CD4-positive, alpha-beta T cell treated with Interleukin-21 for 1 hour (primary cell): ENCODE results near the gene MAP1B.

Experiments
- DNase-seq: peaks from one replicate; pipeline ENCODE4 v3.0.0-alpha.2; 2020

The MAP1B gene

DNA sequence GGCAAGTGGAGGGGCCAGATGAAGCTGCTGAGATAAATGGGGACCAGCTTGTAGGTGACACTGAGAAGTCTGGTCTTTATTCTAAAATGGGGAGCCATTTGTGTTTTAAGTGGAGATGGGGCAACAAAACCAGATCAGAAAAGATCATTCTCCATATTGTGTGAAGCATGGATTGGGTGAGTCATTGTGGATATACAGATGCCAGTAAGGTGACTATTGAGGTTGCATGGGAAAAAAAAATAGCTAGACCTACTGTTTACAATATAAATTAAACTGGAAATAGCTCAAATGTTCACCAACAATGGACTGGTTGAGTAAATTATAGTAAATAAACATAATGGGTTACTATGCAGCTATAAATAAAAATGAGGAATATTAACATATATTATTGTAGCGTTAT lies 5.4 kb upstream of the MAP1B start:
- no peak for DNase-seq

DNA sequence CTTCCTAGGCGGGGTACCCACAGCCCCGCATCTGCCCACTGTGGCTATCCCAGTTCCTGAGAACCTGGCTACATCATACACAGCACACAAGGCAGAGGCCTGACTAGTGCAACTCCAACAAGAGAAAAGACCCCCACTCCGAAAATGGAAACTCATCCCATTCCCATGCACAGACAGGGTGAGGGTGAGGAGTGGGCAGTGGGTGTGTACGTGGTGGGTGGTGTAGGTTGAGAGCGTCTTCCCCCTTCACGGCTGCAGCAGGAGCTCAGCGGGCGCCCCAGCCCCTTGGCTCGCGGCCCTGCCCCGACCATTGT lies 501 bp upstream of the MAP1B start:
- no peak for DNase-seq

DNA sequence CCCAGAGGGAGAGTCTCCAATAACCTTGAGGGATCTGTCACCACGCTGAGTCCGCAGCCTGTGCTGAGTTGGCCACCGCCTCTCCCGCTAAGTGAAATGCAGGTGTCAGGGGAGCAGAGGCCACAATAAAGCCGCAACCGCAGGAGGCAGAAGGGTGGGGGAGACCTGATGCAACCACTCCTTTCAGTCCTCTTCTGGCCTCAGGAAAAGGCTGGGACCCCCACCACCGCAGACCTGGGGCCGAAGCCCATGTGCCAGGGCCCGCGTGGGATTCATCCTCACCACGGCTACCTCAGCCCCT lies 576 bp downstream of the MAP1B start:
- no peak for DNase-seq

DNA sequence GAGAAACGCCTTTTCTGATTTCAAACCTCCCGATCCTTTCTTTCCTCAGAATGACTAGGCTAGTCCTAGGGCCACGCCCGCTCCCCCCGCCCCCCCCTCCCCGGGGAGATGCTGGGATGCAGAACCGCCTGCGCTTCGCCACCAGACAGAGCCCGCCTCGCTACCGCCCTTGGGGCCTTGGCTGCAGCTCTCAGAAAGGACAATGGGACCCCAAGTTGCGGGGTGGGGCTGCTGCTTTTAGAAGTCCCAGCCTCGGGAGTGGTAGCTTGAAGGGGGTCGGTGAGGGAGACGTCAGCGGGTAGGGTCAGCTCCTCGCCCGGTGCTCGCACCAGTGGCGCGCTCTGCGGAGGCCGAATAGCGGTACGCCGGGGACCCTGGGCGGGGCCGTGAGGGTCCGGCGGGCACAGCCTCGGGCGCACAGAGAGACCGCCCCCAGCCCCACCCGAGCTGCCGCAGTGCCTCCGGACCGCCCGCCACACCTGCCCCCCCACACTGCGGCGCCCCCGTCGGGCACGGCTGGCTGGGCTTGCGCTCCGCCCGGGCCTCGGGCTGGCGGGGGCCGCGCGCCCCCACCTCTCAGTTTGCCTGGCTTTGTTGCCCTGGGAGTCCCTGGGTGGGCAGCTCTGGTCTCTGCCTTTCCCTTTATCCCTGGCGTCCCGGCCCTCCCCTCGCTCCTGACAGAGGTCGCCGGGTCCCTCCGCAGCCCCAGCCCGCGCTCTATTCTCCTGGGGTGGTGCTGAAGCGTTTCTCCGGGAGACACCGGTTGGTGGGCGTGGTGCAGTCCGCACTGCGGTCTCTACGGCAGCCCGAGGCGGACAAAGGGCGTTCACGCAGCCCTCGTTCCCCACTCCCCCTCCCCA lies 1.2 kb downstream of the MAP1B start:
- no peak for DNase-seq

DNA sequence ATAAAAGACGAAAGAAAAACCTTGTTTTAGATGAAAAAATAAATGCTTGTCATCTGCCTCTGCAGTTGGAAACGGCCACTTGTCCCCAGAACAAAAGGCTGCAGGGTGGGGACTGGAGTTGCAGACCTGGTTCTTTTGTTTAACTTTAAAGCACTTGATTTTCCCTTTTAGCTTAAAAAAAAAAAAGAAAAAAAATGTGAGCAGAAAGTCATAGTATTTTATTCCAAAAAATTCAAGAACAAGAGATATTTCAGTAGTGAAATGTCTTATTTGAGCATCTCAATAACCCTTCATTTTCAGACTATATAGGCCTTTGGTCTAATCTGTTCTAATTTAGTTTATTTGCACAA lies 1.8 kb downstream of the MAP1B start:
- DNase-seq = no peak

DNA sequence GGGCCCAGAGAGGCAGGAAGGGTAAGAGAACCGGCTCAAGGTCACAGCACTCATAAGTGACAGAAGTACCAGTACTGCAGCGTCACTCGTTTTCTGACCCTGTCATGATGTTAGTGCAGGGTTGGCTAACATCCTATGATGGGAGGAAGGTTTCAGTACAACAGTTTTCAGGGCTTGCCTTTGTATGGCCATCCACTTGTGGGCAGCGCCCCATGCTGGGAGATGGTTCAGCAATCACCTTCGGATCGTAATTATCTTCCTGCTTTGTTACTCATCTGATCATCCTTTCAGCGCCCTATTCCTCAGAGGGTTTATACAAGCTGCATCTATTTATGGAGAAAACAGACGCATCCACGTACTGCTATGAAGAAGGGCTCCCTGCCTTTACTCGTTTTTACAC lies 2.4 kb downstream of the MAP1B start:
- DNase-seq = no peak

DNA sequence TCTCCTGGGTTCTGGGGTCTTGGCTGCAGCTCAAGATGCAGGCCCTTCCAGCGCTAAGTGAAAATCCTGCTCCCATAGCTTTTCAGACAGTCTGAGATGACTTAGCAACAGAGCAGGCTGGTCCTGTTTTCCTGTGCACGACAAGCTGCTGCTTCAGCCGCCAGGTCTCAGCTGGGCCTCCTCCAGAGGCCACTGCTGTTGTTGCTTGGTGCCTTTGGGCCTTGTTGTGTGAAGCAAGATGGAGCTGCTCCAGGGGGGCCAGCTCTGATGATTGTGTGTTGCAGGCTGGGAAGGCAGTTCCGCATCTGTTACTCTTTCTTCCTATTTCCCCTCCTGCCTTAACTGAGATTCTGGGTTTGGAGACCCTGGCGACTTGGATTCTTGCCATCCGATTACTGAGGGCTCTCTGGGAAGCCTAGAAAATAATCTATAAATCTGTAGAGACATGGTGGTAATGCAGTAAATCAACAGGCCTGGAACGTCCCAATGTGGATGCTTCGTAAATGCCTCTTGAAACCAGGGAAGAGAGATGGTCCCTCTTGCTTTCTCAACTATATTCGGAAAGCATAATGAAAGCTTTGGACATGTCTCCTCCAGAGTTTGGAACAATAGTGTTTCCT lies 3.2 kb downstream of the MAP1B start:
- no peak for DNase-seq

DNA sequence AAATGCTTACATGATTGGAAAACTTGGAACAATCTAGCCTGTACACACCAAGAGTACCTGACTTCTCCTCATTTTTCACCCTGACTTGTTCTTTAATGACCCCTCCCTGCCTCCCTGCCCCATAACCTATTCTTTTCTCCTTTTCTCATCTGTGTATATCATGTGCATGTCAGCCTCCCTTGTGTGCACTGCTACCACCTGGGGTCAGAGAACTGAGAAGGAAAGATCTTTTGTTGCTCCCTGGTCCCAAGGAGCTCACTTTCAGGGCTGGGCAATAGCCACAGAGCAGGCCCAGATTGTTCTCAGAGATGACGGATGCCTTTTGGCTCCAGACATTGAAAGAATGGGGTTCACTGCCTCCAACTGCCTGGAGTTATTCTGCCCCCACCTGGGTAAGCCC lies 5.1 kb downstream of the MAP1B start:
- DNase-seq = no peak

DNA sequence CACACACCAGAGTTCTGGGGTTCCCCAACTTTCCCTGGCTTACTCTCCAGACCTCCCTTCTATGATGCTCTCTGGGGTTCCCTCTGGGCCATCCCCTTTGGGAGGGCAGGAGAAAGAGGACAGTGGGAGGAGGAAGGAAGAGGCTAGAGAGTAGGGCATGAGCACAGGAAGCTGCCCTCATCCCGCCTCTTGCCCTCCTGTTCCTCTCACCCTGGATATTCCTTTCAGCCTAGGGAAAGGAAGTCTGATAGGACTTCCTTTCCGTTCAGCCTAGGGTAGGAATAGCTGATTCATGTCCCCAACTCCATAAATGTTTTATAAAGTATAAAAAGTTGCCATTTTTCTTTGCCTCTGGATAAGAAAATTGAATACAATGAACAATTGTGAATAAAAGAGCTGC lies 7.4 kb downstream of the MAP1B start:
- no peak for DNase-seq

DNA sequence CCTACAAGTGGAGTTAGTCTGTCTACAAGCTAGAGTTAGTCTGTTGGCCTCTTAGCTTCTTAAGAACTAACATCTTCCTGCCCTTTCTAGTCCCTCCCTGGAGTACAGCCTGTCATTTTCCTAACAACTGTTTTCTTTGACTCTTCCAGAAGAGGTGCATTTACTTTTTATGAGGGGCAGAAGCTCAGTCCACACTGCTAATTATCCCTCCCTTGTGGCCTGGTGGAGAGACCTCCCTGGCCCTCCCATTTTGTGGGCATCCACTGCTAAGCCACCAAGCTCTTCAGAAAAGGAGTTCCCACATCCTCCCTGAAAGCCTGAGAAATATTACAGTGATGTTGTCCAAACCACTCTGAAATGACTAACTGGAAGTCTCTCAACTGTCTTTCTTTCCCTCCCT lies 8.0 kb downstream of the MAP1B start:
- DNase-seq = no peak

DNA sequence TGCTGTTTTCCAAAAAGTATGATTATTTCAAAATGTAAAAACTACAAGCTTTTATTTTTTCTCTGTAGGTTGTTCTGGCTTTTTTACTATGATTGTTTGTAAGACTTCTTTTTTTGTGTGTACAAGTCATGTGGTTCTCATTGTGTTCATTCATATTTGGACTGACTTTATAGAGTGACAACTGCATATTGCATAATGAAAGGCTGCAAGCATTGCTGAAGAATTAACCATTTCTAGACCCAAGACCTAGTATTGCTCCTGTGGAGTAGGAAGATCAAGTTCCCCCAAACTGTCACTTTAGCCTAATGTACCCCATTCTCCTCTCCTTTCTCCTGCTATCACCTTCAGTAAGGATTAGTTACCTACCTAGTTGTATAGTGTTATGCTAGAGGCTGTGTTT lies 10.0 kb downstream of the MAP1B start:
- DNase-seq = no peak

DNA sequence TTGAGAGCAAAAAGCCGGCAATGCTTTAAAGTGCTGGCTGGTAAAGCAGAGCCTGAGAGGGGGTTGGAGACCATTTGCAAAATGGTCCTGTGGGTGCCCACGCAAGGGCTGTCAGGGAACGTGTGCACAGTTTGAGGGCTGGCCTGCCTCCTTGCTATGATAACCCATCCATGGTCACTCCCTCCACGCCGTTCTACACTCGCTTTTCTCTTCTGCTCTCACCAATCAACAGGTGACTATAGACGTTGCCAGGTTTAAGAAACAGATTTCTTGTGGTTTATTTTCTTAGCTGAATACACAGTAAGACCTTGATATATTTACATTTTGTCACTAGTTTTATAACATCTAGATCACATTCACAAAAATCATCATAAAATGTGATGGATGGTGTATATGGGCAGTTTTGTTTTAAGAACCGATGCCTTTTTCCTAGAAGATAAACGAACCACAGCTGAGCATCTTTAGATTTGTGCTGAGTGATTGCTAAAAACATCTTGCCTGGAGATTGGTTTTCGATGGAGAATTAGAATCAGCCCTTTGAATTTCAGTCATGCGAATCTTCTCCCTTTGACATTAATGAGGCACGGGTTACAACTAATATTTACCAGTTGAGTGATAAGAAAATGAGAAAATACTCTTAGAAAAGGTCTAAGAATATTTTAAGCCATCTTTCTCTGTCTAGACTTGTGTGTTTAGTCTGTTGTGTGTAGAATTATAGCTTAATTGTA lies 13.9 kb downstream of the MAP1B start:
- no peak for DNase-seq

DNA sequence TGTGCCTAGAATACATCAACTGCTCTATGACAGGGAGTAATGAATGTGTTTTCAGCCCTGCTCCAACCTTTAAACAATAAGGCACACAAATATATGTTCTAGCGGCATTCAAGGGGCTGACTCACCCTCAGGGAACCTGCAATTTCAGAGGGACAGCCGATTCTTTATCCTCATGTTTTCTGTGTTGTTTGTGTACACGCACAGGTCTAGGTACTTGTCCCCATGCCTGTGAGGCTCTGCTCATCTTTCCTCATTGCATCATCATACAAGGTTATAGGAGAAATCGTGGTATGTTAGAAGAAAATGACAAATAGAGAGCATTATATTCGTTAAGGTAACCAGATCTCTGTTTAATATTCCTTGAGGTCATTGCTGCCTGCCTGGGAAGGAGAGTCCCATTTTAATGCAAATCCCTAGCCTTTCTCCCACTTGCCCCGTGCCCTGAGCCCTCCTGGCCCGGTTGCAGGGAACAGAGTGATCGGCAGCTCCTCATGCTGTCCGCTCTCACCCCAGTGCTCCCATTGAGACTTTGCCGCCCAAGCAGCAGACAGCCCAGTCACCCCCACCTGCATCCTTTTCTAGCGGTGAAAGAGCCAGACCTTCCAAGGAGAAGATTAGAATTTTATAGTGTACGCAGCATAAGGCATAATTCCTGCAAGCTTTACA lies 14.6 kb downstream of the MAP1B start:
- no peak for DNase-seq

DNA sequence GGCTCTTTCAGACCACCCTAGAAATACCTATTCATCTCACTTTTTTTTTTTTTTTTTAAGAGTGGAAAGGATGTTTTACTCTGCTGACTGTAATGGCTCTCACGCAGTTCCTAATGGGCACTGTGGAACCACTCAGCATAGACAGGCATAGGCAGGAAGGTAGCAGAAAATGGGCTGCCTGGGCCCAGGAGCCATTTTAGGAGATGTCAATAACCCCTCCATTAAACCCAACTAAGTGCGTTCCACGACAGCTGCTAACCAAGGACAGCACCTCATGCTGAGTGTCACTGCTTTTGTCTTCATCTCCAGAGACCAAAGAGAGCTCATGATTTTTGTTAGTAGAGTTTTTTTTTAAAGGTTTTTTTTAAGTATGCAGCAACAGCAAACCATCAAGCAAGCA lies 15.3 kb downstream of the MAP1B start:
- no peak for DNase-seq

DNA sequence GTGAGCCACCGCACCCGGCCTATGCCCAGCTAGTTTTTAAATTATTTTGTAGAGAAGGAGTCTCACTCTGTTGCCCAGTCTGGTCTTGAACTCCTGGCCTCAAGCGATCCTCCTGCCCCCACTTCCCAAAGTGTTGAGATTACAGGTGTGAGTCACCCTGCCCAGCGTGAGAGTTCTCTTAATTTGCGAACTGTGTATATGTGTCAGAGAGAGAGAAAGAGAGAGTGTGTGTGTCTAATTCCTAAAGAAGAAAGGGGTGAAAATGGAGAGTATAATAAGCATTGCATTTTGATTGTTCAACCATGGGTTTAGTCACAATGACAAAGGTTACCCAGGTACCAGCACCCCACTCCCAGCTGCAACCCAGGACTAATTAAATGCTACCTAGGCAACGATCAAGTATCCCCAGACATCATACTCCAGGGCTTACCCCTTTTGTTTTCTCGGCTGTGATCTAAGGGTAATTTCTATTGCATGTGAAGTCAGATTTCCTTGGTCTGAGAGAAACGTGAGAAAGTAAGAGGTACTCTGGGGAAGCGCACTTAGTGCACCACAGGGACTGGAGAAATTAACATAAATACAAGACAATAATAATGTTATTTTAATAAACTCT lies 16.6 kb downstream of the MAP1B start:
- DNase-seq = no peak

DNA sequence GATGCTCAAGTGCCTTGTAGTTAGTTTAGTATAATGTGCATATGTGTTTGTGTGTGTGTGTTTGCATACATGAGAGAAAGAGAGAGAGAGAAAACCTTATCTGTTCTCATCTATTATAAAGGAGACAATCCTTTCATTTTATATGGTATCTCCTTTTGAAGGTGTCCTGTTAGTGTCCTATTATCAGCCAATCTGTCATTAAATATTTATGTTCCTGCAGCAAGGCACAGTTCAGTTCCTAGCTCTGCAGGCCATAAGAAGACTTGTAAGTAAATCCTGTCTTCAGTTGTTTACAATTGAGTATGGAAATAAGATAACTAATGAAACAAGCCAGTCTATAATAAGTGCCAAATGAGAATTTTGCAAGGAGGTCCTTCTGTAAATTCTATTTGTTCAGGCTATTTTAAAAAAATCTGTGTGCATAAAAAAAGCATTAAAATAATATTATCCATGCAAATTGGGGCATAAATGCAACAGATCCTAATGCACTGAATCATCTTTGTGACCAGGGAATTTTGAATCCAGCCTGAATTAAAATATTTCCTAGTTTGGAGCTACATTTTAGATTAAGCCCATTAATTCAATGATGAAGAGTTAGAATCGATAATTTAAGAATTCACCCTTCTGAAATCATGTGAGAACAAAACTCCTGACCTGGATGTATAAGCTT lies 18.1 kb downstream of the MAP1B start:
- no peak for DNase-seq

DNA sequence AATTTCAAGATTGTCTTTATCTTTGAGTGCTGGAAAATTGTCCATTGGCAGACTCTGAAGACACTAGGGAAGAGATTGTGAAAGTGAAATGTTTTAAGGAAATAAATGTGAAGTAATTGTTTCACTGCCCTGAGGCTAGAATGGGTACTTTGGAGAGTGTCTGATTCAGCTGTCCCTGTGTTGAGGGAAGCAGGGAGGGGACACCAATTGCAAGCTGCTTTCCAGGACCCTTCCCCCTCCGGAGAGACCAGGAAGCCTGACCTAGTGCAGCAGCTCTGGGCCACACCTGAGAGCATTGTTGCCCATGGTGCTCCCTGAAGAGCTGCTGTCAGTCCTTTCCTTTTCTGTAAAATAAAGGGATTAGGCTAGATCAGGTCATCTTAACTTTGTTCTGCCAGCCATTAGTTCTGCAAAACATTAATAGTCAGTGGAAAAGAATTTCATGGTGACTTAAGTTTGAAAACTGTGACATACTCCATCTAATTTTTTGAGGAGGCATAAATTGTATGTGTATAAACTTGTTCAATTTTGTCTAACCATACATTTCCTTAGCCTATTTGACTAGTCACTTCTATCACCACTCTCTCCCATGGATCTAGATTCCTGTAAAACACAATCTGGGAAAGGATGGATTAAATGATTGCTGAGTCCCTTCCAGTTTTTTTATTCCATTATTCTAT lies 18.8 kb downstream of the MAP1B start:
- DNase-seq = no peak

DNA sequence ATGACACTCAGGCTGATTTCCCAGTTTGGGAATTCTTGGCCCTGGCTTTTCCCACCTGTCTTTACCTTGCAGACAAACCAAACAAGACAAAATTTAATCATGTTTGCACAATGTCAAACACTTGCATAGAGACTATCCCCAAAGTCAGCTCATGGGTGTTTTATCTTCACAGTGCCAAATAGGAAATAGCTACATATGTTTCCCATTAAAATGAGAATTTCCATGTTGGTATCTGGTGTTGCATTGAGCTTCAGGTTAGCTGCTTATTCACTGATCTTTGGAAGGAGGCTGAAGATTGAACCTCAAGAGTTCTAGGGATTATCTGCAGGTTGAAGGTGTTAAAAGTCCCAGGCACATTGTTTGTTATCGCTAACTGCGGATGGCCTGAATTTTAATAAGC lies 19.5 kb downstream of the MAP1B start:
- DNase-seq = no peak

DNA sequence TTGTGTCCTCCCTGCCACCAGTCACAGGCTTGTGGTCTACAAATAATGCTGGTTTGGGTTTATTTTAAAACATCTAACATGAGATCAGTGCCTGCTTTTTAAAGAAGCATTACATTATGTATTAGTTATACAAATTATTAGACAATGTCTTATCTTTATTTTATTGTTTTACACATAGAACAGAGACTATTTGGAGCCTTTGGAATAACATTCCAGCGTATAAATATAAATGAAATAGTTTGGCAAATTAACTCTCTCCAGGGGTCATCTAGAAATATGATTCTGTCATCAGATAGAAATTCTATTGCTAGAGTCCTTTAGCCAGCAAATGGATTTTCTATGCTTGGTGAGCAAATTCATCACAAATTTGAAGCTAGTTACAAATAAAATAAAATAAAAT lies 22.4 kb downstream of the MAP1B start:
- DNase-seq = no peak

DNA sequence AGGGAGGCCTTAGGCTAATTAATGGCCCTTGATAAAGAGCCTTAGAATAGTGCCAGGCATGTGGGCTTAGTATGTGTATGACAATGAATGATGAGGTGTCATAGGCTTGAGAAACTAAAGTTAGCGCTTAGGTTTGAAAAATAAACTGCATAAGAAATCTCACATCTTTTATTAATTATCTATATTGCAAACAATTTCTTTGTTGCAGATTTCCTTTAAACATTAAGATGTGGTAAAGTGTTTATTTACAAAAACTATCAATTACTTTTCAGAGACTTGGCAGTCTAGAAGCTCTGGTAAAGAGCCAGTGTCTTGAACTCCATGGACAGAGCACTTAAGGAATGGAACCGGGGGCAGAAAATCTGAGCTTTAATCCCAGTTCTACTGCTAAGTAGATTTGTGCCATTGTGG lies 23.1 kb downstream of the MAP1B start:
- no peak for DNase-seq

DNA sequence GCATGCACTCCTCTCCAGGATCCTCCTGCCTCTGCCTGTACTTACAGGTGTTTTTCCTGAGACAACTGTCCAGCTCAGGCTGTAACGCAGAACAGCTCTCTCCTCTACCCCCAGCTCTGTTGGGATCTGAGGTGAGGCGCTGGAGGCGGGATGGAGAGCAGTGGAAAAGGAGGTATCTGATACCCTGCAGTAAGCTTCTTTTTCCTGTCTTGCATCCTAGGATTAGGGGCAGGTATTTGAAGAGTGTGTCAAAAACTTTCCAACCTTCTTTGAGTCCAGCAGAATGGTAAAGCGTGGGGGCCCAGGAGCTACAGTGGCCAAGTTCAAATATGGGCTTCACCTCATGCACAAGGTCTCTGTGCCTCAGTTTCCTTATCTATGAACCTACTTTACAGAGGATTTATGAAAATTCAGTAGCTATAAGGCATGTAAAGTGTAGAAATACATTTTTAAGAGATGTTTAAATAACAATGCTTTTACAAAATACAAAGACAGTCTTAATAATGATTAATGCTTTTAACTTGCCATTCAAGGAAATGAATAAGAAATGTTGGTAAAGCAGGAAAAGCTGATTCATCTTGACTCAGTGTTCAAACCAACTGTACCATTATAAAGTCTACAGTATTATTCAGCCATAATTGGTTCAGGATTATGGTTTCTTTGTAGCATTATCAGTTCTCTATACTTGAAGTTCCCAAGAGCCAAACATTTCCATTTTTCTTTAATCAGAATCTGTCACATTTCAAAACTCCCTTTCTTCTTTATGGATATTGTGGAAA lies 26.1 kb downstream of the MAP1B start:
- DNase-seq = no peak
